Glomerular endothelial cell (primary cell): ENCODE results near the gene DTNA. TPM values are rescaled to one million over a fixed set of nuclear protein-coding genes. Genes with fewer than 3 reads are reported as not detected.

ENCODE experiments used
- DNase-seq: peaks from one replicate; pipeline ENCODE4 v3.0.0-alpha.2; 2011; ENCODE audit warnings: low read depth, low spot score; ENCODE audit errors: extremely low read depth
- total RNA-seq: library from RNA; depleted of rRNA; stranded (reverse); fragments of >200 nt; gene quantifications from 2 replicates; pipeline ENCODE4 v1.2.3, GENCODE V29; 2015

The DTNA gene
- total RNA-seq, 1 donor from 2014 or later = 12.3 TPM

DNA sequence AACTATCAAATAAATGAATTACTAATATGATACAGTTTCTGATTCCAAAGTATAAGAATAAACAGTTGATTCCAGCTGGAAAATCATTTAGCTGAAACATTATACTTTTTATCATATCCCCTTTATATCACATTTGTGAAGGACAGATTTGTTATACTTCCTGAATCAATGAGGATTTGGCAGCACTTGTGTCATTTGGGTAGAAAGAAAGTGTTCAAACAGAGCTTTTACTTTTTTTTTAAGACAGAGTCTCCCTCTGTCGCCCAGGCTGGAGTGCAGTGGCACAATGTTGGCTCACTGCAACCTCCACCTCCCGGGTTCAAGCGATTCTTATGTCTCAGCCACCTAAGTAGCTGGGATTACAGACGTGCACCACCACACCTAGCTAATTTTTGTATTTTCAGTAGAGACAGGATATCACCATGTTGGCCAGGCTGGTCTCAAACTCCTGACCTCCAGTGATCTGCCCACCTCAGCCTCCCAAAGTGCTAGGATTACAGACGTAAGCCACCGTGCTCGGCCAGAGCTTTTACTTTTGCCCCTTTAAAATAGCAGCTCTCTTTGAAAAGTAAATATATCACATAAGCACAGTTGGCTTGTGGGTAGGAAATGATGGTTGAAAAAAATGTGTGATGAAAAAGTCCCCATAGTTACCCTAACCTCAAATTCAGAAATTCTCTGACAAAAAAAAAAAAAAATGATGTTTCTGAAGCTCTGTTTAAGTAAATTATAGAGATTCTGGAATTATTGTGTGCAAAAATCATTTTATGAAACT lies 95.2 kb downstream of the DTNA start:
- no peak for DNase-seq

DNA sequence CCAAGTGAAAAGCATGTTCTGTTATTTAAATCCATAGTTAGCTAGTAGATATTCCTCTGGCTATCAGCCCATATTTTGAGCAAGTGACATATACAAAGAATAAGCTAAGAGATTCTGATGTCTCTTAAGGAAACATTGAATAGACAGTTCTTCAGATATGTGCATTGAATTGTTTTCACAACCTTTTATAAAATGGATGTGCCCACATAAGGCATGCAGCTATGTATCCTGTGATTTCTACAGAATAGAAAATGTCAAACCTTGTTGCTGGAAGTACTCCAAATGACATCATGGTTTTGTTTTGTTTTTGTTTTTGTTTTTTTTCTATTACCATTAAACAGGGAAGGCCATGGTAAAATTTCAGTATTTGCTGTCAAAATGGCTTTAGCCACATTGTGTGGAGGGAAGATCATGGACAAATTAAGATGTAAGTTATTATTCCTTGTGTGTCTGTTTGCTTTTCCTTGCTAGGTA lies 95.8 kb downstream of the DTNA start:
- no peak for DNase-seq

DNA sequence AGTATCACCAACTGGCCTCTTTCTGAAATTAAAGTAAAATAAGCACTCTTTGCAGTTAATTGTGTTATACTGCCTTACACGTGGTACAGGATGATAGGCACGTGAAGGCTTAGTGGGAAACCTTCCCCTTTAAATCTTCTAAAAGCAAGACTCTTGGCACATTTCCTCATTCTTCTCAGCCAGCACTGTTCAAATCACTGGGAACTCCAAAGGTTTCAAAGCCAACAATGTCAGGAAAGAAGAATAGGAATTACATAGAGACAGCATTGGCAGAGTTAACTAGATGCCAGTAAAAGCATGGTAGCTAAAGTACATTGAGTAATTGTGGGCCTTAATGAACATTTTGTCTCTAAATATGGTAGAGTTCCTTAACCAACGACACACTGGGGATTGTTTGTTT lies 96.4 kb downstream of the DTNA start:
- DNase-seq = no peak

DNA sequence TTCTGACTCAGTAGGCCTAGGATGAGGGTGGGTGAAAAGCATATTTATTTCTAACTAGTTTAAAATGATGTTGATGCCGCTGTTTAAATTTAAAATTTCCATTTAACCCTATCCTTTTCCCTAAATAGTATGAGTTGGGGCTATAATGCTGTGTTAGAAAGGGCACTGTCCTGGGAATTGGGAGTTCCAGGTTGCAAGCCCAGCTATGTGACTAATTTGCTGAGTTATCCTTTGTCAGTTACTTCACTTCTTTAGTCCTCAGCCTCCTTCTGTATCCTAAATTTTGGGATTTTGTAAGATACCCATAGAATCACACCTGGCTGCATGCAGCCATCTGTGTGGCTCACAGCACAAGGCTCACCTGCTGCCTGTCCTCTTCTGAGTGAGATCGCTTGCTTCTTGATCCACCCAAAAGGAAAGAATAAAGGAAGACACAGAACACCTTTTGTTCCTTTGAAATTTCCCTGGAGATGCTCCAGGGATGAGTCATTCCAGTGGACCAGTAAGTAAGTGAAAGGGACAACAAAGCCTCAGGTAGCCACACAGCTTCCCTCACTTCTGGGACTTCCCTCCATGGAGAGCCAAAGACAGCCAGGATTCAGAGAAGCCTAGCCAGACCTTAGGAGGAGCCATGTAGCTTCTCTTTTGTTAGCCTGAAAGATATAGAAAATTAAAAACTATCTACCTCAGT lies 97.2 kb downstream of the DTNA start:
- DNase-seq = no peak

DNA sequence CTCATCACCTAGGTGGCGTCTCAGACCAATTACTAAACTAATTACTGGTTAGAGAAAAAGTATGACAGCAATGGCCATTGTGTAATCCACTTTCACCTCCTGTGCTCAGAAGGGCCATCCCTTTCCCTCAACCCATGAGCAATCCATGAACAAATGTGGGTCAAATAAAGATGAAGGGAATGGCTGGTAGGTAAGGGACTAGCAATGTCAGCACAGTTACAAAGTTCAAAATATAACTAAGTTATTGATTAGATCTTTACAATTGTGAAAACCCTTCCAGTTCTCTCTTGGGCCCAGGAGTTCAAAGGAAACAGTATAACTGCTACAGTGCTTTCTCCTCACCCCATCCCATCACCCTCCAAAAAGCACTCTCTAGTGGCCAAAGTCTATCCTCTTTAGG lies 98.3 kb downstream of the DTNA start:
- DNase-seq = no peak

DNA sequence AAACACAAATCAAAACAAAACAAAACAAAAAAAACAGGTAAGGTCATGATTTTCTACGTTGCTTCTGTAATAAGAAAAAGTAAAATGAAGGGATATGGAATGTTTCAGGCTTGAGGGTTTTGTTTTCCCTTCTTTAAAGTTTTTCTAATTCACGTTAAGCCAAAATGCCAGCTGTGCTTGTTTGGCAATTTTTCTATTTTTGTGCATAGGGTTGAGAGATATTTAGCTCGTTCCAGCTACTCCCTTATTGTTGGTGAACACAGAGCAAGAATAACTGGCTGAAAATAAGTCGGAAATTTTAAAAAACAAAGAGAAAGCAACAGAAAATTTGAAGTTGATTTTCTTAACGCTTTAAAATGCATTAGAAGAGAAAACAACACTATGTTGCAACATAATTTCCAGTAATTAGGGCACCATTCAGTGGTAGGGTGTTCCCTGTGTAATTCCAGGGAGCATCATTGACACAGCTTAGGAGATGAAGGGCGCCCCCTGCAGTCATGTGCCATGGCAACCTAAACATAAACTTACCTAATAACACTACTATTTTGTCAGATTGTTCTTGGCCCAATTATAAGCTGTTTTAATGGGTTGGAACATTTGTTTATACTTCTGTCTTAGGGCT lies 99.5 kb downstream of the DTNA start:
- DNase-seq = no peak

DNA sequence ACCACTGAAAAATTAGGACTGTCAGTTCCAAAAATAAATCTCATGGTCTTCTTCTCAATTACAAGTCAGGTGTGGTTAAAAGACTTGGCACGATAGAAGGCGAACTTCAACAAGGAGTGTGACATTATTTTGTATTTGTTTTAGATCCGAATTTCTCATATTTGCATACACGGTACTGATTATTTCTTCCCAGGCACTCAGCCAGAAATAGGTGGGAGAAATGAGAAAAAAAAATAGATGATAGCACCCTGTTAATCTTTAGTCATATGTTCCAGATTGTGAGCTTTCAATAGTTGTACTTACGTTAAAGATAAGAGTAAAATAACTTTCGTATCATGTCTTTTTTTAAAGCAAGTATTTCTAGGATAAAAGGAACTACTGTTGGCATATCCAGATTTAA lies 106.1 kb downstream of the DTNA start:
- DNase-seq = no peak

DNA sequence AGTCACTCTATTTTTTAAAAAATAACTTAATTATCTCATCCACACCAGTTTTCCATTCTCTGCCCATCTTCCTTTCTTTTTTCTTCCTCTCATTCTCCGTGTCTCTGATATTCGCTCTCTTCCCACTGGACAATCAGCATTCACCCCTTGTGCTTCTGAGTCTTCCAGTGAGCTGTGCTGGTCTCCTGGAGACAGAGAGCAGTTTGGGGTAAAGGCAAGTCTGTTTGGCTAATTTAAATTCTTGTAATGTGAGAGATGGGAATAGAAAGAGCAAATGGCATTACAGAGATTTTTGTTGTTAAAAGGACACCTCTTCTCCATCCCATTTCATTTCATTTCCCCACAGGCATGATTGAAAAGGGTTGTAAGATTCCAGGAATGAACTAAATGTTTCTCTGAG lies 107.5 kb downstream of the DTNA start:
- DNase-seq = no peak

DNA sequence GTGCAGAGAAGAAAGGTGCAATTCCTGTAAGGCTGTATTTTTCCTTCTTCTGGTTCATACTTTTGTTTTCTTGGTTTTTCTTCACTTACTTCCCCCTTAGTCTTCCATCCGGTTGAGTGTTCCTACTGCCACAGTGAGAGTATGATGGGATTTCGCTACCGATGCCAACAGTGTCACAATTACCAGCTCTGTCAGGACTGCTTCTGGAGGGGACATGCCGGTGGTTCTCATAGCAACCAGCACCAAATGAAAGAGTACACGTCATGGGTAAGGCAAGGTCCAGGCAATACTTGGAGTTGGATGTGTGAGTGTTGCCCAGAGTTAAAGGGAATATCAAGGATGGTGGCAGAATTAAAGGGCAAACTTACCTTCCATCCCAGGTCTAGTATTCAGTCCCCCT lies 108.0 kb downstream of the DTNA start:
- no peak for DNase-seq

DNA sequence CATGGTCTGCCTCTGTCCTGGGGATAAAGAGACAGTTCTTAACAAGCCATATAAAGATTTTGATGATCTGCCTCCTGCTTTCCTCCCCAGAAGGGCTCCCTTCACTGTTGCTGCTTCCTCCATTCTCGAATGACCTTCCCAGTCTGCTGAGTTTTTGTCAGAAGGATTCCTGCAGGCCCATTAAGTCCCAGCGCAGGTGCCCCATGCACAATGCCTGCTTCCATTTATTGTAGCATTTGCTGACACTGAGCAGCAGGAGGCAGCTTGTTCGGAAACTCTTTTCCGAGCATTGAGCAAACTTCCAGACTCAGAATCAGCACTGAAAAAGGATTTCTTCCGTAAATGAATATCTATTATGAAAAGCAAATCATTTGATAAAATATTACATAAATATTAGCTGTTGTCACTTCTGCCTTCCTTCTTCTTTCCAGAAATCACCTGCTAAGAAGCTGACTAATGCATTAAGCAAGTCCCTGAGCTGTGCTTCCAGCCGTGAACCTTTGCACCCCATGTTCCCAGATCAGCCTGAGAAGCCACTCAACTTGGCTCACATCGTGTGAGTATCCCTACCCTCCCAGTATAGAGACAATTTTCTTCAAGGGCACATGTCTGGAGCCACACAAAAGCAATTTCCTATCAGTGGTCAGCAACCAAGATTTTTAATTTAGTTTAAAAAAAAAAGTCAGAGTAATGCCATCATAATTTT lies 110.4 kb downstream of the DTNA start:
- DNase-seq = no peak

DNA sequence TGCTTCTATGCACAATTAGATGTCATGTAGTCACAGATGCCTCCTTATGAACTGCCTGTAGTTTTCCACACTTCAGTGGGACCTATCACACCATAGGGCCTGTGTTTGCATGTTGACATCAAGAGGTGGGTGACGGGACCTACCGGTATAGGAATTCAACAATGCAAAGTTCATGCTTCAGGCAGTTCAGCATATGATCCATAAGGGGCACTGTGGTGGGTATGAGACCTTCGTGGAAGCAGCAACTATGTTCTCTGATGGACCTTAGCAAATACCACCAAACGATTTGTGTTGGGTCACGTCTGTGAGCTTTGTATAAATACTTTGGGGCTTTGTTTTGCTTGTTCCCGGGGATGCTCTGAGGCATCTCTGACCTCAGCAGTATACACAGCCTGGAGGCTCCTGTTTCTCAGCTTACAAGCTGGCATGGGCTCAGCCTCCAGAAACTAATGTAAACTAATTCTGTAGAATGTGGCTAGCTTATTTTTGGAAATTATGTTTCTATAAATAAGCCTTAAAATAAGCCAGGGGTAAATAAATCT lies 111.6 kb downstream of the DTNA start:
- no peak for DNase-seq

DNA sequence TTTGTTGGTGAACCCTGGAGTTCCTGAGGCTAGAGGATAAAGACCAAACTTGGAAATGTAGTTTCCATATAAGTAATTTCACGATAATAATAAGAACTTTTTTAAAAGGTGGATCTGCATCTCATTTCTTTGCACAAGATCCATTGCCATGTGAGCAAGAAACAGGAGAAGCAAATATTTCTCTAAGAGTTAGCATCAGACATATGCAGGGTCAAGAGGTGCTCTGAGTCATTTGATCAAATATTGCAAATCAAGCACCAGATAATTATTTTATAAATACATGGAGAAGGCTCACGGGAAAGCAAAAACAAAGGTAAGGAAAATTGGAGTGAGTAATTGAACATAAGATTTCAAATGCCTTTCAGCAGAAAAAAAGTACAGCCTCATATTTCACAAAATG lies 118.0 kb downstream of the DTNA start:
- no peak for DNase-seq

DNA sequence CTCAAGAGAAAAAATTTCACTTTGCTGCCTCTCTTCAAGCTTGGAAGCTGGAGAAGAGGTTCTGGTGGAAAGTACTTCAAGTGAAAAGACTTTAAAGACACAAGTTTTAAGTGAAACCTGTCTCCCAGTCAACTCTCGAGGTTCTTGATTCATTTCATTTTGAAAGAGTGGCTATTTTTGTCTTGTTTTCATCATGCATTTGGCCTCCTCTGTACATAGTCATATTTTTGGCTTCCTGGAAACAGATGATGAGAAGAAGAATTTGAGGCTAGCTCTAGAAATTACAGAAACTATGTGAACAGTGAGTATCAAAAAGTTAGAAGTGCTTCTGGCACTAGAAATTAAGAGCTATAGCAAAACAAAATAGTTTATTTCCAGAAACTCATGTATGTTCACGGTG lies 124.8 kb downstream of the DTNA start:
- DNase-seq = no peak

DNA sequence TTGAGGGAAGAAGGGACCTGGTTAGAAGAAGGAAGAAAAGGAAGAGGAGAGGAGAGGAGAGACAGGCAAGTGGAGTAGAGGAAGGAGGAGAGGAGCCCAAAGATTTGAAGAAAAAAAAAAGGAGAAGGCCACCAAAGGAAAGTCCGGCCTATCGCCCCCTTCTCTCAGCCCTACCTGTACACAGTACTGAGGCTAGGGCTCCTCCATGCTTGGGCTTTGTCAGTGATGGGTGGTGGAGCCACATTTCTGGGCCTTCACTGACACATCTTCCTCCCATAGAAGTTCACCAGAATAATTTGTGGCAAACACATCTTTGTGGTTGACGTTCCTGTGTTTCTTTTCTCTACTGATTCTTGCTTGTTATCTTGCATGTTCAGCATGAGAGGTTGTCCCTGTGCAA lies 125.4 kb downstream of the DTNA start:
- DNase-seq = no peak

DNA sequence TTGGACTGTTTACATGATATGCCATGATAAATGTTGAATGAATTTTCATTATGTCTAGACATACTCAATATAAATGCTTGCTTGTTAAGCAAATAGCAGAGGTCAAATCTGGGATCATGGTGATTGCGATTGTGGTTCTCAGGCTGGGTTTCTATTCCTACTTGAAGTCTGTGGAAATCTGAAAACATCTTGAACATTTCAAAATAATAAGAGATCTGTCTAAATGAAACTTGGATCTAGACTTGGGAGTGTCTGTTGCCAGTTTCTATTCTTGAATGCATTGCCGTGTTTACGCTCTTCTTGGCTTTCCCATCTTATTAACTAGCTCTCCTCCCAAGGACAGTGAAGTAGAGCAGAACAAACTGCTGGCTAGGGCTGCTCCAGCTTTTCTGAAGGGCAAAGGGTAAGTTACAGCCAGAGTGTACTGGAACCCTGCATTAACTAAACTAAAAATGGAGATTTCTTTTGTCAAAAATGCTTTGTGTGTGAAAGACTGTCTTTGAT lies 127.7 kb downstream of the DTNA start:
- DNase-seq = no peak

DNA sequence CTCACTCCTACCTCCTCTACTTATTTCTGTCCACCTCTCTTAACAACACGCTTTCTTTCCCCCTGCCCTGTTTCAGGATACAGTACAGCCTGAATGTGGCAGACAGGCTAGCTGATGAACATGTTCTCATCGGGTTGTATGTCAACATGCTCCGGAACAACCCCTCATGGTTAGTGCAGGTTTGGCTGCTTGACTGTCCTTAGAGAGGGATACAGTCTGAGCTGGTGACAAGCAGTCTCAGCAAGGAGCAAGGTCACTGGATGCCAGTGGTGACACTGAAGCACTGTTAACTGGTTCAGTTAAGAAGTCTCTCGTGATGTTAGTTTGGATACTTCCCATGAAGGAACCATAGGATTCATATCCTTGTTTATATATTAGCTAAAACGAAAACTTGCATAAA lies 128.6 kb downstream of the DTNA start:
- DNase-seq = no peak

DNA sequence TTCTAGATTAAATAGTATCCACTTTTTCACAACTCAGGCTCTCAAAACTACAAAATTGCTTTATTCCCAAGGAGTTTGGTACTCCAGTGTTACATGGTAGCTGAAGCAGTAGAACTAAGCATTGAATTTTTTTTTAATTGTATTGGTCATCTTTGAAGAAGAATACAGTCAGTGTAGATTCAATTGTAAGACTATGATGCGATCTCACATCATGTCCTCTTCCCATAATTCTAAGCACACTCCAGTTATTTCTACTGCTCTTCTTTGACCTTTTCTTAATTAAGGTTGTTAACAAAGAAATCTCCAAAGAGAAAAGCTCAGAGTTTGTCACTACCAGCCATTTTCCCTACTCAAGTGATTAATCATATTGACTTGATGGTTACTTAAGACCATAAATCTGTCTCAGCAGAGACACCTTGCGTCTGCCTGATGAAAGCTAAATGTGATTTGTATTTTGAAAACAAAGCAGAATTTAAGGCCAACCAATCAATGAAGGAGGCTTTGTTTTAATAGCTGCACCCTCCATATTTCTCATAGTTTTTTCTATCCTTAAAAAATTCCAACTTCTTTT lies 130.2 kb downstream of the DTNA start:
- no peak for DNase-seq

DNA sequence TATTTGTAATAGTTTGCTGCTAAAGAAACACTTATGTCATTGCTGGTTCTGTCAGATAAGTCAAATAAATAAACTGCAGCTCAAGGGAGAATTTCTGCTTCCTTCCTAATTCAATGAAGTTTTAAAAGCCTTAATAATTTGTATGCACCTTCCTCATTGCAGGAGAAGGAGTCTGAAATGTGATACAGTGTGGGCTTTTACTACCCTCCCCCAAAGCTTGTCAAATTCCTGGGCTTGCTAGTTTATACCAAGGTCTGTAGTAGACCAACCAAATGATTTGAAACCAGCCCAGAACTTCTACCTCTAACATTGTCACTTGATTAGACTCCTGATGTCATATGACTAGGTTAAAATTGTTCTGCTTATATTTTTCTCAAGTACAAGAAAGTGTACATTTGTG lies 131.8 kb downstream of the DTNA start:
- no peak for DNase-seq

DNA sequence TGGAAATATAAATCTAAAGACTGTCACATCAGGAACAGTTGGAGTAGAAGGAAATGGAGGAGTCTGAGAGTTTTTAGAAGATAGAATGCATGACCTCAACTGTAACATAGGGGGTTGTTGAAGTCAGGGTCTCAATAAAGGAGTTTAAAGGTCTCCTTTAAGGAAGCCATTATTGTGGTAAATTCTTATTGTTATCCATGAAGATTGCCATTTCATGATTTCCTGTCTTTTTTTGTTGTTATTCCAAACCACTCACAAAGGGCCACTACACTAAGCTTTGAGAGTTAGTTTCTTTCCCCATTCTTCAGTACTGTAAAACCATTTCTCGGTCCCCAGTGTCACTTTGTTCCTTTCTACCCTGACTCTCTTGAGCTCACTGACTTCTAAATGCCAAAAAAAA lies 134.0 kb downstream of the DTNA start:
- DNase-seq = no peak

DNA sequence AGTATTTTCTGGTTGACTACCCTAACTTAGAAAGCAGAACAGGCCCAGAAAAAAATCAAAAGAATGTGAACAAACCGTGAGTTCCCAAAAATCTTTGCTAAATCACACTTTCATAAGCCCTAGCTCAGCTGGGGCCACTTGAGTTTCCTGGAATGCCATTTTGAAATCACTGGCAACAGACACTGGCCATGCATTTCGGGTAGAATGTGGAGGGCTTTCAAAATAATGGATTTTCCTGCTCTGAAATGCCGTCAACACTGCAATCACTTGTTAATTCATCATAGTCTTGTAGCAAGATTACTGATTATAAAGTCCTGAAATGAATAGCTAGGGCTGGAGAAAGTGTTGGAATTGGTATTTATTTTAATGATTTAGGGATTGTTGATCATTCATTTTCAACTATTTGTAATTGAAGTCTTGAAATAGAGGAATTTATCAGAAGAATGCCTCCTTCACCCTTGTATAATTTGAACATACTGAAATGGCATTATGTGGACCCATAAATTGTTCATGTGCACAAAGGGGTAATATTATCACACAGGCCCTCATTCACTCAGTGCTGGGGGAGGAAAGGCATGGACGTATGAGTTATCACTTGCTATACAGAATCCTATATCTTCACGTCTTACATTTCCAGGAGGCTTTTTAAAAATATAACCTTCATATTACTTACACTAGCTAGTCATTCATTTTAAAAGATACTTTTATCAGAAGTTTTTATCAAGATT lies 134.8 kb downstream of the DTNA start:
- DNase-seq = no peak
